ENCODE results near the gene VPS26B. TPM values are rescaled to one million over a fixed set of nuclear protein-coding genes. Genes with fewer than 3 reads are reported as not detected.

Gene VPS26B
- total and polyA plus RNA-seq, 2 donors (not counting 3 experiments of a cell fraction or from before 2014, with no cell fraction given): 40.2 to 53.1 TPM

GRCh38 chr11:134235399-134235798 lies 10.9 kb downstream of the VPS26B start:
- TF ChIP-seq GATA2 (IDR thresholded peaks at IDR 0.05; ENCODE audit: insufficient read depth, insufficient read length, low read depth, low read length): no peak
- no peak for TF ChIP-seq POLR2AphosphoS5 (IDR thresholded peaks at IDR 0.05; ENCODE audit: insufficient read depth, low read depth, low read length)
- TF ChIP-seq MYC (IDR thresholded peaks at IDR 0.05; ENCODE audit: low read depth, low read length): no peak
- TF ChIP-seq CTCF (IDR thresholded peaks at IDR 0.05; ENCODE audit: extremely low read depth in 1 of 2, insufficient read depth in 1 of 2, low read depth in 1 of 2, low read length in 2 of 2): no peak
- TF ChIP-seq FOS (IDR thresholded peaks at IDR 0.05; ENCODE audit: borderline replicate concordance, insufficient read depth, low read length): no peak
- no peak for TF ChIP-seq EZH2 (IDR thresholded peaks at IDR 0.05; ENCODE audit: borderline replicate concordance, low read depth, low read length, severe bottlenecking)
- no peak for TF ChIP-seq MAX (IDR thresholded peaks at IDR 0.05; ENCODE audit: insufficient read depth, insufficient read length)
- TF ChIP-seq POLR2A (IDR thresholded peaks at IDR 0.05; ENCODE audit: low read depth, low read length): no peak
- TF ChIP-seq JUN (IDR thresholded peaks at IDR 0.05; ENCODE audit: borderline replicate concordance, insufficient read depth, insufficient read length, low read depth): no peak
- ChIA-PET CTCF (interaction anchor here (0.9 to 3.2 kb wide), 4 partner anchors 9 to 308 kb away, joined by 3 to 14 read pairs (median 10); partner anchors contain the start of genes NCAPD3 and VPS26B), POLR2A (no interaction called here)
- Histone ChIP-seq H3K27ac (ENCODE audit: insufficient read depth, low read depth, low read length) (no peak overlapping the region), H3K36me3 (ENCODE audit: control insufficient read depth in 2 of 2, extremely low read depth in 1 of 2, insufficient read depth in 2 of 2, low read length in 2 of 2) (peaks cover 2 to 9% of the 10 kb centered on the region in 2 experiments), H2AFZ (ENCODE audit: low read depth, low read length) (no peak overlapping the region), H3K4me1 (ENCODE audit: control insufficient read depth, extremely low read depth, insufficient read depth, low read length) (peaks cover 7% of the 10 kb centered on the region), H3K9ac (replicated peaks; ENCODE audit: extremely low read depth, insufficient read depth, low read length) (no peak overlapping the region), H3K9me1 (replicated peaks; ENCODE audit: control insufficient read depth, extremely low read depth, insufficient read depth, low read length) (no peaks in the 10 kb centered on the region), H3K9me3 (replicated peaks; ENCODE audit: control insufficient read depth, insufficient read depth, low read length) (no peaks in the 10 kb centered on the region), H3K27me3 (ENCODE audit: control insufficient read depth in 2 of 2, insufficient read depth in 2 of 2, low read length in 2 of 2) (no peaks in the 10 kb centered on the region), H3K79me2 (ENCODE audit: control insufficient read depth, insufficient read depth, low read length) (peaks cover 22% of the 10 kb centered on the region), H3K4me3 (replicated peaks in 1 of 3; ENCODE audit: insufficient read depth in 1 of 3, low read depth in 1 of 3, low read length in 3 of 3) (no peak overlapping the region), H4K20me1 (replicated peaks; ENCODE audit: control insufficient read depth, extremely low read depth, insufficient read depth, low read length) (no peaks in the 10 kb centered on the region), H3K4me2 (ENCODE audit: insufficient read depth, low read length) (no peak overlapping the region)
- FAIRE-seq: no peak
- dilution Hi-C loops (cut with MboI; ENCODE audit: extremely low pct_ligation_motif_present, low sequenced_read_pairs) (no loop called here), intact Hi-C loops (cut with micrococcal nuclease) (no loop called here)
- BruUV-seq (replicated peaks): no TSS peak
- DNase-seq (ENCODE audit: low read depth, low spot score): no peak
